ENCODE measurements around the gene CPED1.

Gene CPED1

DNA sequence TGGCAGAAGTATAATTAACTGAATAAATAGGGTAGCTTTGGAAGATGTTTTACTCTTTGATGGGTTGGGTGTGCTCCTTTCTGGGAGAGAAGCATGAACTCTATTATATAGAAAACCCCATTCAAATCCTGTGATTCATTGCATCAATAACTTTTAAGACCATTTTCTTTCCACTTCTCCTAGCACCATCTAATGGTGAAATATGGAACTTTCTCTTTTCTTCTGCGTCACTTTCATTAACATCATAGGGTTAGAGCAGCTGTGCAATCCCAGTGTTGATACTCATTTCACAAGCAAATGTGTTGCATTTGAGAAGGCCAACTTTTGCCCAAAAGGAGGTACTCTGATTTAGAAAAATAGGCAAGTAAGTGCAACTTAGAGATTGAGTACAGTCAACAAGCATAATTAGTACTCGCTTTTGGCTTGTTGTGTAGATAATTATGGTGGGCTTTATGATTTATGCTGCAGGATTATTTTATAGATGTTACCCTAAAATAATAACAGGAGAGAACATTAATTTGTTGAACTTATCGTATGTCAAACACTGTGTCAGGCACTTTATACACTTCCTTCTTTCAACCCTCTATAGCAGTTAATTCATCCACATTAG, 92.9 kb downstream of the CPED1 start:
- H3K4me3 Mint-ChIP-seq = no peak overlapping the region
- no peaks in the 10 kb centered on the region for H3K36me3 Mint-ChIP-seq (ENCODE audit: low read depth)
- peaks cover 16% of the 10 kb centered on the region for H3K27me3 Mint-ChIP-seq
- H3K9me3 Mint-ChIP-seq = no peaks in the 10 kb centered on the region
- peaks cover 8% of the 10 kb centered on the region for H3K4me1 Mint-ChIP-seq (ENCODE audit: low read depth)
- H3K27ac Mint-ChIP-seq = no peak overlapping the region

DNA sequence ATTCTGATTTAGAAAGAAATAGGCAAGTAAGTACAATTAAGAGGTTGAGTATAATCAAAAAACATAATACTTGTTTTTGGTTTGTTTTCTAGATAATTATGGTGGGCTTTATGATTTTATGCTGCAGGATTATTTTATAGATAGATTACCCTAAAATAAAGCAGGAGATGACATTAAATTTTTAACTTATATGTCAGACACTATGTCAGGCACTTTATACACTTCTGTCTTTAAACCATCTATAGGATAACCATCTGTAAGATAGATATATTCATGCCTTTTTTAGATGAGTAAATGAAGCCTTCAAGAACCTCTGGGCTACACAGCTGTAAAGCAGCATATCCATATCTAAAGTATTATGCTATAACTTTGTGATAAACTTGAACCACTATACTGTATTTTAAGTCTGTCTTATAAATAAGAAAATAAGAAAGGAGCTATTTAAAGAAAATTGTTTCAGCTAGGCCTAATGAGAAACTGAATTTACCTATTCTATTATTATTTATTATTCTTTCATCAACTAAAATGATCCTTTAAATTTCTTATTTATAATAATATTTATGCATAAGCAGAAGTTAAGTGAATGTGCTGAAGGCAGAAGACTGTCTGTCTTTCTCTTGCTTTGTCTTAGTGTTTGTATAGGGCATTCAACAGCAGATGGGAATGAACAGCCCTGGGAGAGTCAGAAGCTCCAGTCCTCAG, 94.0 kb downstream of the CPED1 start:
- no peaks in the 10 kb centered on the region for H3K9me3 Mint-ChIP-seq
- H3K36me3 Mint-ChIP-seq (ENCODE audit: low read depth) = no peaks in the 10 kb centered on the region
- no peak overlapping the region for H3K4me3 Mint-ChIP-seq
- H3K27ac Mint-ChIP-seq = no peak overlapping the region
- H3K27me3 Mint-ChIP-seq = peaks cover 16% of the 10 kb centered on the region
- H3K4me1 Mint-ChIP-seq (ENCODE audit: low read depth) = peaks cover 4% of the 10 kb centered on the region

DNA sequence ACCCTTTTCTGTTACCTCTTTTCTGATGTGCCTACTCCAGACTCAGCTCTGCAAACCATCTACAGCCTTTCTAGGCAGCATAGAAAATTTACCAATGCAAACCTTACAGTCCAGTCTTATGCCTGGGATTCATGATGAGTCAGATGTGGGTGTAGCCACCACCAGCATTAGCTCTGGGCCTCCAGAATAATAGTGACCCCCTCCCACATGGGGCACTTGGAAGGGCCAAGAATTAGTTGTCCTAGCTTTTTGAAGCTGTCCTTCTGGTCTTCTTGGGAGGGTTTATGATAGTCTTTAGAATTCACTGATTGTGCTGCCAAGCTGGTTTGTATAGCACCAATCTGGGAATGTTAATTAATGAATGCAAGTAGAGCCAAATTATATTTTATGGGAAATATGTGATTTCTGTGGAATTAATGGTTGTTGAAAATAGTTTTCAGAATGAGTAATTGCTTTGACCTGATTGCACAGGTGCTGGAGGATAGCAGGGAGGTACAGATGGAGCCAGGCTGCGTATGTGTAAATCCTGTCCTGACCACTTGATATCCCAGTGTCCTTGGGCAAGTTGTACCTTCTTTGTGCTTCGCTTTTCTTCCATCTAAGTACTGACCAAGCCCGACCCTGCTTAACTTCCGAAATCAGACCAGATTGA, 94.8 kb downstream of the CPED1 start:
- no peak overlapping the region for H3K4me3 Mint-ChIP-seq
- H3K9me3 Mint-ChIP-seq = no peaks in the 10 kb centered on the region
- H3K27ac Mint-ChIP-seq = no peak overlapping the region
- H3K36me3 Mint-ChIP-seq (ENCODE audit: low read depth) = no peaks in the 10 kb centered on the region
- peaks cover 16% of the 10 kb centered on the region for H3K27me3 Mint-ChIP-seq
- H3K4me1 Mint-ChIP-seq (ENCODE audit: low read depth) = peaks cover 4% of the 10 kb centered on the region

DNA sequence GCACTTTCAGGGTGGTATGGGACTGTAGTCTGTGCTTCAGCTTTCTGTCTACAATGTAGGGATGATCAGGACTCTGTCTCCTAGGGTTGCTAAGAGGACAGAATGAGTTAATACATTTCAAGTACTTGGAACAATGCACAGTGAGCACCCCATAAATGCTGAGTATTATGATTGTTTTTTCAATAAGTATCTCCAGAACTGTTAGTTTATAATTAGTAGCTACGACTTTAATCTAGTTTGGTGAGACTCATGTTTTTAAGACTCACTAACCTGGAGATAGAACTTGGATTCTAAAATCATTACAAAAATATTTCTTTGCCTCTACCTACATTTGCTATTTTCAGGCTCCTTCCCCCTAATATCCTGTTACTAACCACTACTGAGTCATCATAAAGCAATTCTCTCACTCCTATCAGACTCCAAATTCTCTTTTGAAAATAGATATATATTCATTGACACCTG, 95.3 kb downstream of the CPED1 start:
- Mint-ChIP-seq H3K4me3 (no peak overlapping the region), H3K9me3 (no peaks in the 10 kb centered on the region), H3K4me1 (ENCODE audit: low read depth) (peaks cover 4% of the 10 kb centered on the region), H3K27me3 (peaks cover 15% of the 10 kb centered on the region), H3K27ac (no peak overlapping the region), H3K36me3 (ENCODE audit: low read depth) (no peaks in the 10 kb centered on the region)

DNA sequence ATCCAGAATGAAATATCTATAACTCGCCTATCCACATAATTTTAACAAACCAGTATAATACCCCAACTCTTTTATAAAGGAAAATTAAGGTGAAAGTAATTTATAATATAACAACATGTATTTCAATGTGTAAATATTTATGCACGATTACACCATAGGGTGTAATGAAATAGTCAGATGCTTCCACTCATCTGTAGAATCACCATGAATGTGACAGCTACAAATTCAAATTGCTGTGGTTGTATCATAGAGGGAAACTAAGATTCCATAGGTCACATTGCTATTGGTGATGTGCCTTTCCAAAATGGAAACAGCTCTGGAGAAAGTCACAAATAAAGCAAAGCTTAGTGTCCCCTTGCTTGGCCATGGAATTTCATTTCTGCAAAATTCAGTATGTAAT, 95.7 kb downstream of the CPED1 start:
- H3K4me3 Mint-ChIP-seq = no peak overlapping the region
- H3K4me1 Mint-ChIP-seq (ENCODE audit: low read depth) = peaks cover 4% of the 10 kb centered on the region
- no peaks in the 10 kb centered on the region for H3K36me3 Mint-ChIP-seq (ENCODE audit: low read depth)
- no peak overlapping the region for H3K27ac Mint-ChIP-seq
- peaks cover 11% of the 10 kb centered on the region for H3K27me3 Mint-ChIP-seq
- H3K9me3 Mint-ChIP-seq = no peaks in the 10 kb centered on the region

DNA sequence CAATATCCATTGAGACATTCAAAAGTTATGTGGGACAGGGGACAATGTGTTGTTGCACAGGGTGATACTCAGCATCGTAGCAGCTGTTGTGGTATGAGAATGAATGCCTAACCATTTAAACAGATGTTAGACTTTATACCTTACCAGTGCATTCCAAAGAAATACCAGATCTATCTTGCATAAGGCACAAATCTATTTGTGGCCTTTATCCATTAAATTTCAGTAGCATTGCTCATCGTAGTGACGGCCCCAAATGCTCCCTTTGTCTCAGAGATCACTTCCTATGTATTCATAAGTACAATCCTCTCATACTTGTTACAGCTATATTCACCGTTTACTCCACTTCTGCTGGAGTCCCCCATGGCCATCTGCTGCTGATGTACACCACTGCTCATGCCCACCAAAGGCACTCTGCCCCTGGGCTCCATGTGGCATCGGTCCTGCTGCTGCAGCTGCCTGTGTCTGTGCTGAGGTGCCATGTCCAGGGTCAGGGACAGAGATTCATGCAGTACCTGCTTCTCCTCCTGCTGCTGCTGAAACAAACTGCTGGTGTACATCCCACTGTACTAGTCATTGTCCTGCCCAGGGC, 96.3 kb downstream of the CPED1 start:
- Mint-ChIP-seq H3K4me1 (ENCODE audit: low read depth) (peaks cover 4% of the 10 kb centered on the region), H3K9me3 (no peaks in the 10 kb centered on the region), H3K36me3 (ENCODE audit: low read depth) (no peaks in the 10 kb centered on the region), H3K27ac (no peak overlapping the region), H3K27me3 (peaks cover 9% of the 10 kb centered on the region), H3K4me3 (no peak overlapping the region)

DNA sequence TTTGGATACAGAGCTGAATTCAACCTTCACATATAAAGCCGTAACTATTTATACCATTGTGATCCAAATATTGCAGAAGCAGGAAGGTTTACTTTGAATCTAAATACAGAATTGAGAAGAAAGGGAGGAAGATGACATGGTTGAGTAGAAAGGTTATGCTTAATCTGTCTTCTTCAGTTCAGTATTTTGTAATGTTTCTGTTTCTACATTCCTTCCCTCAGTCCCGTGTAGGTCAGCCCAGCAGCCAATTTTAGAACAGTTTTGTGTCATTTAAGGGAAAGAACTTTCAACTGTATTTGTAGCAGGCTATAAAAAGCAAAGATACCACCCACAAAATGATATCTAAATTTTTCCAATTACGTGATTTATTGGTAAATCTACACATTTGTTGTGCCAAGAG, 97.4 kb downstream of the CPED1 start:
- H3K4me1 Mint-ChIP-seq (ENCODE audit: low read depth) = peaks cover 4% of the 10 kb centered on the region
- H3K36me3 Mint-ChIP-seq (ENCODE audit: low read depth) = no peaks in the 10 kb centered on the region
- H3K9me3 Mint-ChIP-seq = no peaks in the 10 kb centered on the region
- no peak overlapping the region for H3K27ac Mint-ChIP-seq
- no peaks in the 10 kb centered on the region for H3K27me3 Mint-ChIP-seq
- no peak overlapping the region for H3K4me3 Mint-ChIP-seq

DNA sequence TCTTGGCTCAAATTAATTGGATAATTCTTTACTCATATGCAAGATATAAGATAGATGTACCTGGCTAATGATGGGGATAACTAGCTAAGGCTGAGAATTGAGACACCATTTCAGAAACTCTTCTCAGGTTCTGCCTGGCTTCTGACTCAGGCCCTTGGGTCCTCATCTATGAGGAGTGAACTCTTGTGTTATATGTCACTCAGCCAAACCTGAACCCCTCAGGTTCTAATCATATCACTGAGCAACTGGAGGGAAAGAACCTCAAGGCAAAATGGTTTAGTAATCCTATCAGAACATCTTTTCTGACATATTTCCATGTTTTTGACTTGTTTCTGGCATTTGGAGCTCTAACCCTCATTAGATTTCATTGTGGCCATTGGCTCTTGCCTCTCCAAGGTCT, 100.4 kb downstream of the CPED1 start:
- no peak overlapping the region for H3K4me3 Mint-ChIP-seq
- no peaks in the 10 kb centered on the region for H3K9me3 Mint-ChIP-seq
- no peak overlapping the region for H3K27ac Mint-ChIP-seq

DNA sequence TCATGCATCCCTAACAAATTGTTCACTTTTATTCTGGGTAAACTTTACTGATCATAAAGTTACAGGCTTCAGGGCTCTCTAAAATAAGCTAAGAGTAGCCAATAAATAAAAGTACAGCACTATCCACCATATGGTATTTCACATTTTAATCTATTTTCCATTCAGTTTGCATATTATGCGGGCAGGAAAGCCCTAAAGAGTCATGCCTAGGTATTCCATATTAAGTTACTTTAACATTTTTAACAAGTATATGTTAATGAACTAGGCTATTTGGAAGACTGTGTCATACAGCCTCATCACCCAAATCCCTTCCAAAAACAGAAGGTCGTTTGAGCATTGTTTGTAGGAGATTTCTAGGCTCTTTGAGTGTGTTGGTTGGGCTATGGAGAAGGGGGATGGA, 106.3 kb downstream of the CPED1 start:
- H3K36me3 Mint-ChIP-seq (ENCODE audit: low read depth) = no peaks in the 10 kb centered on the region
- no peaks in the 10 kb centered on the region for H3K4me1 Mint-ChIP-seq (ENCODE audit: low read depth)
- no peaks in the 10 kb centered on the region for H3K9me3 Mint-ChIP-seq
- H3K4me3 Mint-ChIP-seq = no peak overlapping the region
- H3K27me3 Mint-ChIP-seq = no peaks in the 10 kb centered on the region
- no peak overlapping the region for H3K27ac Mint-ChIP-seq

More for the DNA sequence above, 100.4 kb downstream of the CPED1 start:
- Mint-ChIP-seq H3K36me3 (ENCODE audit: low read depth) (no peaks in the 10 kb centered on the region), H3K27me3 (no peaks in the 10 kb centered on the region), H3K4me1 (ENCODE audit: low read depth) (peaks cover 4% of the 10 kb centered on the region)

DNA sequence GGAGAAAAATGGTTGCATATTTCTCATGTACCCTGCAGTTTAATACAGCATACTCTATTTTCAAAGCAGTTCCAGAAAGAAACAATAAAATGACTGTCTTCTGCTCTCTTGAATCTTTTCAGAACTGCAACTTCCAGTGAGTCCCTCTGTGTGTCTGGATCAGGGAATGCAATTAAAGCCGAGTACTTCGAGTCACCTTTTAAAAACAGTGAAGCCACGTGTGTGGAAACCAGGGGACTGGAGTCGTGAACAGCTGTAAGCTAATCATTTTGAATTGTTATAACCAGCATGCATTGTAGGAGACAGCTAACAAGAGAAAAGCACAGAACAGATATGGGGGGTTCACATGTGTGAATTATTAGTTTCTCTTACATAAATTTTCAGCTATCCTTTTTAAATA, 109.1 kb downstream of the CPED1 start:
- H3K9me3 Mint-ChIP-seq = no peaks in the 10 kb centered on the region

DNA sequence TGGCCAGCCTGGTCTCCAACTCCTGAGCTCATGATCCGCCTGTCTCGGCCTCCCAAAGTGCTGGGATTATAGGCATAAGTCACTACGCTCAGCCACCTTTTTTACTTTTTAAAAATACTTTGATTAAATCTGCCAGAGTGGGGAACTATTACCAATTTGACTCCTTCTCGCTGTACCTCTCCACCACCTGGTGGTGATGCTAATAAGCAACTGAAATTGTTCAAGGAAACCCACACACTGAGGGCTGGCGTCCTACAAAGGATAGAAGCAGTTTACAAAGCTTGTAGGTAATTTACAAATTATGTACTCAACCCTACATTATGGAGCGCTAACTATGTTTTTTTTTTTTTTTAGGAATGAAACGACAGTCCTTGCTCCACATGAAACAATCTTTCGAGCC, 111.1 kb downstream of the CPED1 start:
- Mint-ChIP-seq H3K27me3 (peaks cover 7% of the 10 kb centered on the region), H3K36me3 (ENCODE audit: low read depth) (no peaks in the 10 kb centered on the region), H3K4me1 (ENCODE audit: low read depth) (no peaks in the 10 kb centered on the region), H3K4me3 (no peak overlapping the region), H3K27ac (no peak overlapping the region), H3K9me3 (no peaks in the 10 kb centered on the region)

More for the DNA sequence above, 109.1 kb downstream of the CPED1 start:
- H3K4me1 Mint-ChIP-seq (ENCODE audit: low read depth) = no peaks in the 10 kb centered on the region
- no peak overlapping the region for H3K4me3 Mint-ChIP-seq
- no peaks in the 10 kb centered on the region for H3K36me3 Mint-ChIP-seq (ENCODE audit: low read depth)
- H3K27me3 Mint-ChIP-seq = peaks cover 3% of the 10 kb centered on the region
- H3K27ac Mint-ChIP-seq = no peak overlapping the region

DNA sequence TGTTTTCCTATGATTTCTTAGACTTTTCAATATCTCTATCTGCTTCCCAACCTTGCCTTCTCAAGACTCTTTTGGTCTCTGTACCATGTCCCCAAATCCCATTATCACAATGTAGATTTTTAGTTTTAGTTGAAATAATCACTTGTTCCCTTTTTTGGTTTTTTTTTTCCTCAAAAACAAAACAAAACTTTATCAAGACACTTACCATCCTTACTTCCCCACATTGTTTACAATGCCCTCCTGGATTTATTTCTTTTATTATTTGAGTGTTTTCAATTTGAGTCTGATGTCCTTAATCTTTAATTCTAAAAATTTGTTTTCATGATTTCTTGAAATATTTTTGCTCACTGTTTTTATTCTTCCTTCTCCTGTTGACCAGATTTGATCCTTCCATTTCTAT, 112.6 kb downstream of the CPED1 start:
- Mint-ChIP-seq H3K36me3 (ENCODE audit: low read depth) (no peaks in the 10 kb centered on the region), H3K9me3 (no peaks in the 10 kb centered on the region), H3K27me3 (peaks cover 7% of the 10 kb centered on the region), H3K4me1 (ENCODE audit: low read depth) (no peaks in the 10 kb centered on the region), H3K27ac (no peak overlapping the region), H3K4me3 (no peak overlapping the region)

DNA sequence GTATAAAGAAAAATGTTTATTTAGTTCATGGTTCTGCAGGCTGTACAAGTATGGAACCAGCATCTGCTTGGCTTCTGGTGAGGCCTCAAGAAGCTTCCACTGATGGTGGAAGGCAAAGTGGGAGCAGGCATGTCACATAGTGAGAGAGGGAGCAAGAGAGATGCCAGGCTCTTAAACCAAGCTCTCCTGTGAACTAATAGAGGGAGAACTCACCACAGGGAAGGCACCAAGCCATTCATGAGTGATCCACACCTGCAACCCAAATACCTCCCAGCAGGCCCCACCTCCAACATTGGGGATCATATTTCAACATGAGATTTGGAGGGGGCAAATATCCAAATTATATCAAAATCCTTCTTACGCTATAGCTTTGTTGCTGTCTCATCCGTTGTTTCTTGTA, 113.1 kb downstream of the CPED1 start:
- no peaks in the 10 kb centered on the region for H3K4me1 Mint-ChIP-seq (ENCODE audit: low read depth)
- H3K4me3 Mint-ChIP-seq = no peak overlapping the region
- peaks cover 7% of the 10 kb centered on the region for H3K27me3 Mint-ChIP-seq
- H3K27ac Mint-ChIP-seq = no peak overlapping the region
- no peaks in the 10 kb centered on the region for H3K9me3 Mint-ChIP-seq
- no peaks in the 10 kb centered on the region for H3K36me3 Mint-ChIP-seq (ENCODE audit: low read depth)

DNA sequence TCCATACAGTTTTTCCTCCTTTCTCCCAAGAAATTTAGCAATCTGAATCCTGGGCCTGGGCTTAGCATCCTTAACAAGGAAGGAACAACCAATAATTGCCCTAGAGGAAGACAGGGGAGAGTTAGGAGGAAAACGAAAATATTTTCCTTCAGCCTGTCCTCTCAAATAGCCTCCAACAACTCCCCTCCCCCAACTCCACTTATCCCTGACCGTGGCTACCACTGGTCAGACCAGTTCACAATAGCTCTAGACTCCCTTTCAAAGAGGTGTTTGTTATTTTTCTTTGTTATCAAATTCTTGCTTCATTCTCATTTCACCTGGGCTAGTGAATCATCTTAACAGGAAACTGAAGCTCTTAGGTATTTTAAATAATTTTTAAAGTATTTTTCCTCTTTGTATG, 114.1 kb downstream of the CPED1 start:
- no peaks in the 10 kb centered on the region for H3K9me3 Mint-ChIP-seq
- peaks cover 7% of the 10 kb centered on the region for H3K27me3 Mint-ChIP-seq
- no peaks in the 10 kb centered on the region for H3K4me1 Mint-ChIP-seq (ENCODE audit: low read depth)
- H3K4me3 Mint-ChIP-seq = no peak overlapping the region
- no peak overlapping the region for H3K27ac Mint-ChIP-seq
- no peaks in the 10 kb centered on the region for H3K36me3 Mint-ChIP-seq (ENCODE audit: low read depth)

DNA sequence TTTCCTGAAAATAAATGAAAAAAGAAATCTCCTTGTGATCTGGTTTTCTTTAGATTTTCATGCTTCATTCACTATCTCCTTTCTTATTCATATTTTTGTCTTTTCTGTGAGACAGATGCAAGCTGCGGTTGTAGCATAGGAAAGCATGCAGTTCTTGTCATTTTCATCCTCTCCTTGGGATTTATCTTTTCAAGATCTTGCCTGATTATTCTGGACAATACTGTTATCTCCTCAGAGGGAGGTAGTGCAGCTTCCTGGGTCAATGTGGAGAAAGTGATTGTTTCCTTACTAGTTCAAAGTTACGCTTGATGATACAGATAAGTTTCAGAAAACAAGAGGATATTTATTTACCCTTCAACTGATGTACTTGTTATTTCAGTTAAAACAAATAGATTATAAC, 114.6 kb downstream of the CPED1 start:
- Mint-ChIP-seq H3K9me3 (no peaks in the 10 kb centered on the region), H3K27ac (no peak overlapping the region), H3K4me1 (ENCODE audit: low read depth) (no peaks in the 10 kb centered on the region), H3K4me3 (no peak overlapping the region), H3K36me3 (ENCODE audit: low read depth) (no peaks in the 10 kb centered on the region), H3K27me3 (peaks cover 7% of the 10 kb centered on the region)

All from stimulated activated naive CD8-positive, alpha-beta T cell treated with anti-CD3 and anti-CD28 coated beads, Interleukin-15, Interleukin-2, amounts not matched to agents 100 ng/mL and 50 ng/mL, for 24 hours (primary cell).